ENCODE results near the gene ICA1L. TPM values are rescaled to one million over a fixed set of nuclear protein-coding genes. Genes with fewer than 3 reads are reported as not detected.
A peak's percentile ranks its signal among the peaks of the same experiment; 100 is the strongest.
"Not testable (repeated sequence)": the region's sequence is repeated elsewhere in the genome, so short reads cannot be mapped to it uniquely, and the experiment has no call there.

Gene ICA1L
- total RNA-seq, 3 donors from 2014 or later: 3.3 to 4.7 (median 4.0) TPM

- no peak overlapping the region for H3K4me3 Mint-ChIP-seq
- H3K4me1 Mint-ChIP-seq (ENCODE audit: low read depth): no peaks in the 10 kb centered on the region
- ATAC-seq (no peak), DNase-seq (no peak)
- peaks cover 9% of the 10 kb centered on the region for H3K36me3 Mint-ChIP-seq (ENCODE audit: insufficient read depth)
- H3K9me3 Mint-ChIP-seq: no peaks in the 10 kb centered on the region
- H3K27me3 Mint-ChIP-seq (ENCODE audit: low read depth): no peaks in the 10 kb centered on the region
Observed at GRCh38 chr2:202877699-202878098, 6.1 kb upstream of the ICA1L start.

GRCh38 chr2:202870431-202871299, 901 bp downstream of the ICA1L start:
- peaks cover 7% of the 10 kb centered on the region for H3K4me1 Mint-ChIP-seq (ENCODE audit: low read depth)
- ATAC-seq (peak; percentile 86), DNase-seq (peak; percentile 53)
- H3K27me3 Mint-ChIP-seq (ENCODE audit: low read depth): no peaks in the 10 kb centered on the region
- H3K9me3 Mint-ChIP-seq: no peaks in the 10 kb centered on the region
- H3K36me3 Mint-ChIP-seq (ENCODE audit: insufficient read depth): no peaks in the 10 kb centered on the region
- peak overlapping the region; percentile 92 for H3K4me3 Mint-ChIP-seq

GRCh38 chr2:202861987-202862386, 9.6 kb downstream of the ICA1L start:
- Mint-ChIP-seq H3K4me3 (no peak overlapping the region), H3K9me3 (peaks cover 4% of the 10 kb centered on the region), H3K4me1 (ENCODE audit: low read depth) (no peaks in the 10 kb centered on the region), H3K27me3 (ENCODE audit: low read depth) (peaks cover 2% of the 10 kb centered on the region), H3K36me3 (ENCODE audit: insufficient read depth) (no peaks in the 10 kb centered on the region)
- DNase-seq (no peak), ATAC-seq (no peak)

GRCh38 chr2:202858601-202859000, 13.0 kb downstream of the ICA1L start:
- Mint-ChIP-seq H3K36me3 (ENCODE audit: insufficient read depth) (no peaks in the 10 kb centered on the region), H3K4me1 (ENCODE audit: low read depth) (no peaks in the 10 kb centered on the region), H3K27me3 (ENCODE audit: low read depth) (peaks cover 2% of the 10 kb centered on the region), H3K4me3 (no peak overlapping the region), H3K9me3 (peaks cover 7% of the 10 kb centered on the region)
- ATAC-seq (no peak), DNase-seq (no peak)

- not testable (repeated sequence) for H3K4me3 Mint-ChIP-seq
Observed at GRCh38 chr2:202849343-202849742, 22.2 kb downstream of the ICA1L start.

GRCh38 chr2:202848813-202849212, 22.8 kb downstream of the ICA1L start:
- DNase-seq (no peak), ATAC-seq (no peak)
- no peaks in the 10 kb centered on the region for H3K36me3 Mint-ChIP-seq (ENCODE audit: insufficient read depth)
- peaks cover 3% of the 10 kb centered on the region for H3K9me3 Mint-ChIP-seq
- H3K4me1 Mint-ChIP-seq (ENCODE audit: low read depth): peaks cover 5% of the 10 kb centered on the region
- H3K4me3 Mint-ChIP-seq: no peak overlapping the region
- H3K27me3 Mint-ChIP-seq (ENCODE audit: low read depth): no peaks in the 10 kb centered on the region

More at GRCh38 chr2:202849343-202849742, 22.2 kb downstream of the ICA1L start:
- H3K27me3 Mint-ChIP-seq (ENCODE audit: low read depth); ATAC-seq; DNase-seq; H3K9me3 Mint-ChIP-seq; H3K36me3 Mint-ChIP-seq (ENCODE audit: insufficient read depth); H3K4me1 Mint-ChIP-seq (ENCODE audit: low read depth): not testable (repeated sequence)

GRCh38 chr2:202847693-202848524, 23.7 kb downstream of the ICA1L start:
- Mint-ChIP-seq H3K36me3 (ENCODE audit: insufficient read depth) (no peaks in the 10 kb centered on the region), H3K27me3 (ENCODE audit: low read depth) (no peaks in the 10 kb centered on the region), H3K4me3 (no peak overlapping the region), H3K9me3 (peaks cover 3% of the 10 kb centered on the region), H3K4me1 (ENCODE audit: low read depth) (peaks cover 5% of the 10 kb centered on the region)
- no peak for ATAC-seq
- no peak for DNase-seq

GRCh38 chr2:202844656-202845055, 26.9 kb downstream of the ICA1L start:
- no peak for ATAC-seq
- Mint-ChIP-seq H3K4me3 (no peak overlapping the region), H3K36me3 (ENCODE audit: insufficient read depth) (peaks cover 5% of the 10 kb centered on the region), H3K27me3 (ENCODE audit: low read depth) (no peaks in the 10 kb centered on the region), H3K9me3 (peaks cover 8% of the 10 kb centered on the region), H3K4me1 (ENCODE audit: low read depth) (peaks cover 5% of the 10 kb centered on the region)
- DNase-seq: no peak

GRCh38 chr2:202842690-202843089, 28.9 kb downstream of the ICA1L start:
- H3K4me1 Mint-ChIP-seq (ENCODE audit: low read depth): no peaks in the 10 kb centered on the region
- DNase-seq (no peak), ATAC-seq (no peak)
- H3K9me3 Mint-ChIP-seq: peaks cover 6% of the 10 kb centered on the region
- H3K4me3 Mint-ChIP-seq: no peak overlapping the region
- H3K27me3 Mint-ChIP-seq (ENCODE audit: low read depth): no peaks in the 10 kb centered on the region
- peaks cover 5% of the 10 kb centered on the region for H3K36me3 Mint-ChIP-seq (ENCODE audit: insufficient read depth)

GRCh38 chr2:202841090-202841867, 30.3 kb downstream of the ICA1L start:
- Mint-ChIP-seq H3K9me3 (peaks cover 5% of the 10 kb centered on the region), H3K4me1 (ENCODE audit: low read depth) (no peaks in the 10 kb centered on the region), H3K27me3 (ENCODE audit: low read depth) (no peaks in the 10 kb centered on the region), H3K36me3 (ENCODE audit: insufficient read depth) (peaks cover 5% of the 10 kb centered on the region), H3K4me3 (no peak overlapping the region)
- DNase-seq (no peak), ATAC-seq (no peak)

GRCh38 chr2:202831242-202832220, 40.0 kb downstream of the ICA1L start:
- Mint-ChIP-seq H3K4me1 (ENCODE audit: low read depth) (peaks cover 10% of the 10 kb centered on the region), H3K27me3 (ENCODE audit: low read depth) (no peaks in the 10 kb centered on the region), H3K36me3 (ENCODE audit: insufficient read depth) (no peaks in the 10 kb centered on the region), H3K9me3 (no peaks in the 10 kb centered on the region), H3K4me3 (no peak overlapping the region)
- DNase-seq (peak; percentile 12), ATAC-seq (peak; percentile 59 to 65)

- no peaks in the 10 kb centered on the region for H3K36me3 Mint-ChIP-seq (ENCODE audit: insufficient read depth)
- H3K4me3 Mint-ChIP-seq: no peak overlapping the region
- ATAC-seq (no peak), DNase-seq (no peak)
- no peaks in the 10 kb centered on the region for H3K4me1 Mint-ChIP-seq (ENCODE audit: low read depth)
- no peaks in the 10 kb centered on the region for H3K27me3 Mint-ChIP-seq (ENCODE audit: low read depth)
- H3K9me3 Mint-ChIP-seq: no peaks in the 10 kb centered on the region
Observed at GRCh38 chr2:202824901-202825300, 46.7 kb downstream of the ICA1L start.

- Mint-ChIP-seq H3K9me3 (no peaks in the 10 kb centered on the region), H3K4me1 (ENCODE audit: low read depth) (no peaks in the 10 kb centered on the region), H3K4me3 (no peak overlapping the region), H3K27me3 (ENCODE audit: low read depth) (no peaks in the 10 kb centered on the region), H3K36me3 (ENCODE audit: insufficient read depth) (peaks cover 2% of the 10 kb centered on the region)
- no peak for ATAC-seq
- no peak for DNase-seq
Observed at GRCh38 chr2:202822411-202822810, 49.2 kb downstream of the ICA1L start.
